Measurements from ENCODE around the gene CTSL. TPM values are rescaled to one million over a fixed set of nuclear protein-coding genes. Genes with fewer than 3 reads are reported as not detected.

Gene CTSL
- total RNA-seq, 1 experiment from 2014 or later = 47.7 TPM

GRCh38 chr9:87708986-87709728, 16.8 kb upstream of the CTSL start:
- Histone ChIP-seq H3K36me3 (replicated peaks; ENCODE audit: control insufficient read depth, insufficient read depth, low read length) (peaks cover 9% of the 10 kb centered on the region), H3K27me3 (ENCODE audit: control insufficient read depth, insufficient read depth, low read length) (no peaks in the 10 kb centered on the region), H3K4me3 (ENCODE audit: insufficient read depth, low read depth, low read length) (no peak overlapping the region)
- no peak for DNase-seq

- DNase-seq = no peak
Measured at GRCh38 chr9:87710443-87710842, 15.5 kb upstream of the CTSL start.

GRCh38 chr9:87711857-87712800, 13.8 kb upstream of the CTSL start:
- no peak for DNase-seq
- Histone ChIP-seq H3K36me3 (replicated peaks; ENCODE audit: control insufficient read depth, insufficient read depth, low read length) (peaks cover 2% of the 10 kb centered on the region), H3K4me3 (ENCODE audit: insufficient read depth, low read depth, low read length) (no peak overlapping the region), H3K27me3 (ENCODE audit: control insufficient read depth, insufficient read depth, low read length) (no peaks in the 10 kb centered on the region)

More at GRCh38 chr9:87710443-87710842, 15.5 kb upstream of the CTSL start:
- Histone ChIP-seq H3K27me3 (ENCODE audit: control insufficient read depth, insufficient read depth, low read length) (no peaks in the 10 kb centered on the region), H3K4me3 (ENCODE audit: insufficient read depth, low read depth, low read length) (no peak overlapping the region), H3K36me3 (replicated peaks; ENCODE audit: control insufficient read depth, insufficient read depth, low read length) (peaks cover 9% of the 10 kb centered on the region)

GRCh38 chr9:87712801-87713277, 13.1 kb upstream of the CTSL start:
- H3K4me3 ChIP-seq (ENCODE audit: insufficient read depth, low read depth, low read length) = no peak overlapping the region
- H3K36me3 ChIP-seq (replicated peaks; ENCODE audit: control insufficient read depth, insufficient read depth, low read length) = no peaks in the 10 kb centered on the region
- no peaks in the 10 kb centered on the region for H3K27me3 ChIP-seq (ENCODE audit: control insufficient read depth, insufficient read depth, low read length)
- no peak for DNase-seq

- Histone ChIP-seq H3K4me3 (ENCODE audit: insufficient read depth, low read depth, low read length) (no peak overlapping the region), H3K36me3 (replicated peaks; ENCODE audit: control insufficient read depth, insufficient read depth, low read length) (no peaks in the 10 kb centered on the region), H3K27me3 (ENCODE audit: control insufficient read depth, insufficient read depth, low read length) (no peaks in the 10 kb centered on the region)
- DNase-seq = no peak
Measured at GRCh38 chr9:87713278-87713987, 12.5 kb upstream of the CTSL start.

GRCh38 chr9:87713988-87714330, 12.0 kb upstream of the CTSL start:
- no peak for DNase-seq
- no peaks in the 10 kb centered on the region for H3K36me3 ChIP-seq (replicated peaks; ENCODE audit: control insufficient read depth, insufficient read depth, low read length)

GRCh38 chr9:87714819-87715218, 11.1 kb upstream of the CTSL start:
- no peak overlapping the region for H3K4me3 ChIP-seq (ENCODE audit: insufficient read depth, low read depth, low read length)
- no peaks in the 10 kb centered on the region for H3K27me3 ChIP-seq (ENCODE audit: control insufficient read depth, insufficient read depth, low read length)
- no peaks in the 10 kb centered on the region for H3K36me3 ChIP-seq (replicated peaks; ENCODE audit: control insufficient read depth, insufficient read depth, low read length)
- no peak for DNase-seq

More at GRCh38 chr9:87713988-87714330, 12.0 kb upstream of the CTSL start:
- H3K27me3 ChIP-seq (ENCODE audit: control insufficient read depth, insufficient read depth, low read length) = no peaks in the 10 kb centered on the region
- H3K4me3 ChIP-seq (ENCODE audit: insufficient read depth, low read depth, low read length) = no peak overlapping the region

GRCh38 chr9:87716141-87716540, 9.8 kb upstream of the CTSL start:
- no peak overlapping the region for H3K4me3 ChIP-seq (ENCODE audit: insufficient read depth, low read depth, low read length)
- no peaks in the 10 kb centered on the region for H3K36me3 ChIP-seq (replicated peaks; ENCODE audit: control insufficient read depth, insufficient read depth, low read length)
- no peak for DNase-seq
- no peaks in the 10 kb centered on the region for H3K27me3 ChIP-seq (ENCODE audit: control insufficient read depth, insufficient read depth, low read length)

GRCh38 chr9:87717456-87717855, 8.5 kb upstream of the CTSL start:
- Histone ChIP-seq H3K36me3 (replicated peaks; ENCODE audit: control insufficient read depth, insufficient read depth, low read length) (no peaks in the 10 kb centered on the region), H3K4me3 (ENCODE audit: insufficient read depth, low read depth, low read length) (no peak overlapping the region), H3K27me3 (ENCODE audit: control insufficient read depth, insufficient read depth, low read length) (no peaks in the 10 kb centered on the region)
- no peak for DNase-seq

GRCh38 chr9:87718231-87718630, 7.7 kb upstream of the CTSL start:
- DNase-seq = no peak
- Histone ChIP-seq H3K36me3 (replicated peaks; ENCODE audit: control insufficient read depth, insufficient read depth, low read length) (no peaks in the 10 kb centered on the region), H3K4me3 (ENCODE audit: insufficient read depth, low read depth, low read length) (no peak overlapping the region), H3K27me3 (ENCODE audit: control insufficient read depth, insufficient read depth, low read length) (no peaks in the 10 kb centered on the region)

- H3K36me3 ChIP-seq (replicated peaks; ENCODE audit: control insufficient read depth, insufficient read depth, low read length) = no peaks in the 10 kb centered on the region
- H3K4me3 ChIP-seq (ENCODE audit: insufficient read depth, low read depth, low read length) = no peak overlapping the region
- DNase-seq = no peak
- no peaks in the 10 kb centered on the region for H3K27me3 ChIP-seq (ENCODE audit: control insufficient read depth, insufficient read depth, low read length)
Measured at GRCh38 chr9:87718852-87719612, 6.9 kb upstream of the CTSL start.

- Histone ChIP-seq H3K27me3 (ENCODE audit: control insufficient read depth, insufficient read depth, low read length) (peaks cover 3% of the 10 kb centered on the region), H3K4me3 (ENCODE audit: insufficient read depth, low read depth, low read length) (no peak overlapping the region), H3K36me3 (replicated peaks; ENCODE audit: control insufficient read depth, insufficient read depth, low read length) (no peaks in the 10 kb centered on the region)
- DNase-seq = no peak
Measured at GRCh38 chr9:87720173-87720572, 5.7 kb upstream of the CTSL start.

- Histone ChIP-seq H3K36me3 (replicated peaks; ENCODE audit: control insufficient read depth, insufficient read depth, low read length) (no peaks in the 10 kb centered on the region), H3K4me3 (ENCODE audit: insufficient read depth, low read depth, low read length) (no peak overlapping the region), H3K27me3 (ENCODE audit: control insufficient read depth, insufficient read depth, low read length) (peaks cover 4% of the 10 kb centered on the region)
- no peak for DNase-seq
Measured at GRCh38 chr9:87722393-87723088, 3.4 kb upstream of the CTSL start.
